Measurements from ENCODE around the gene RBMY1A1. TPM values are rescaled to one million over a fixed set of nuclear protein-coding genes. Genes with fewer than 3 reads are reported as not detected.
"Not testable (repeated sequence)": the region's sequence is repeated elsewhere in the genome, so short reads cannot be mapped to it uniquely, and the experiment has no call there.

Gene RBMY1A1
- not detected for total RNA-seq
- long read RNA-seq, result 0 reads

- H3K27me3 ChIP-seq; H3K9me3 ChIP-seq; ATAC-seq; H3K27ac ChIP-seq; H3K4me1 ChIP-seq; intact Hi-C loops (cut with DNase I); H3K36me3 ChIP-seq; H3K4me3 ChIP-seq; DNase-seq: not testable (repeated sequence)
- WGBS (ENCODE audit: insufficient coverage, low coverage, low lambda C conversion rate, missing lambda C conversion rate), result no CpG with 5 or more reads among the region's 28 CpGs
Observed at GRCh38 chrY:21534579-21534978, at the start of gene RBMY1A1. TSS of gene RBMY1A1 (plus strand) at chrY:21534879. CDS start at chrY:21536892, 2,013 bp downstream.

- DNase-seq; H3K27ac ChIP-seq; intact Hi-C loops (cut with DNase I); H3K4me1 ChIP-seq; H3K36me3 ChIP-seq; H3K27me3 ChIP-seq; H3K4me3 ChIP-seq; ATAC-seq; H3K9me3 ChIP-seq: not testable (repeated sequence)
- WGBS (ENCODE audit: insufficient coverage, low coverage, low lambda C conversion rate, missing lambda C conversion rate), result no CpG with 5 or more reads among the region's 28 CpGs
Observed at GRCh38 chrY:21511038-21511437, 23.6 kb upstream of the RBMY1A1 start, which contains the start of gene RBMY1B. TSS of gene RBMY1B (plus strand) at chrY:21511338. CDS start at chrY:21513351, 2,013 bp downstream.

- H3K4me1 ChIP-seq; ATAC-seq; H3K27ac ChIP-seq; intact Hi-C loops (cut with DNase I); H3K9me3 ChIP-seq; H3K4me3 ChIP-seq; H3K27me3 ChIP-seq; H3K36me3 ChIP-seq; DNase-seq: not testable (repeated sequence)
- no CpG with 5 or more reads among the region's 5 CpGs for WGBS (ENCODE audit: insufficient coverage, low coverage, low lambda C conversion rate, missing lambda C conversion rate)
Observed at GRCh38 chrY:21559316-21559984, 24.8 kb downstream of the RBMY1A1 start.

- no peak for TF ChIP-seq CTCF (IDR thresholded peaks at IDR 0.05)
- no peak for TF ChIP-seq POLR2A (IDR thresholded peaks at IDR 0.05)
- intact Hi-C loops (cut with DNase I), result no loop called here
- no peak overlapping the region for H3K4me3 ChIP-seq
- H3K36me3 ChIP-seq, result no peaks in the 10 kb centered on the region
- no CpG with 5 or more reads among the region's 6 CpGs for WGBS (ENCODE audit: insufficient coverage, low coverage, low lambda C conversion rate, missing lambda C conversion rate)
- no peaks in the 10 kb centered on the region for H3K4me1 ChIP-seq
- no peaks in the 10 kb centered on the region for H3K9me3 ChIP-seq
- H3K27ac ChIP-seq, result no peak overlapping the region
- ATAC-seq, result no peak
- DNase-seq, result no peak
- H3K27me3 ChIP-seq, result no peaks in the 10 kb centered on the region
Observed at GRCh38 chrY:21585449-21585848, 50.8 kb downstream of the RBMY1A1 start.

GRCh38 chrY:21586454-21586853 lies 51.8 kb downstream of the RBMY1A1 start:
- H3K27ac ChIP-seq; H3K36me3 ChIP-seq; H3K9me3 ChIP-seq; ATAC-seq; intact Hi-C loops (cut with DNase I); H3K4me1 ChIP-seq; DNase-seq; H3K4me3 ChIP-seq; H3K27me3 ChIP-seq: not testable (repeated sequence)
- WGBS (ENCODE audit: insufficient coverage, low coverage, low lambda C conversion rate, missing lambda C conversion rate), result no CpG with 5 or more reads among the region's 6 CpGs

GRCh38 chrY:21592059-21592458 lies 57.4 kb downstream of the RBMY1A1 start:
- ATAC-seq, result no peak
- no peaks in the 10 kb centered on the region for H3K27me3 ChIP-seq
- TF ChIP-seq POLR2A (IDR thresholded peaks at IDR 0.05) (no peak), CTCF (IDR thresholded peaks at IDR 0.05) (no peak)

GRCh38 chrY:21596287-21596686 lies 61.6 kb downstream of the RBMY1A1 start:
- H3K27me3 ChIP-seq; intact Hi-C loops (cut with DNase I); H3K9me3 ChIP-seq; DNase-seq; H3K36me3 ChIP-seq; ATAC-seq; H3K4me3 ChIP-seq; H3K27ac ChIP-seq; H3K4me1 ChIP-seq: not testable (repeated sequence)
- no CpG with 5 or more reads among the region's 16 CpGs for WGBS (ENCODE audit: insufficient coverage, low coverage, low lambda C conversion rate, missing lambda C conversion rate)

More at GRCh38 chrY:21592059-21592458, 57.4 kb downstream of the RBMY1A1 start:
- WGBS (ENCODE audit: insufficient coverage, low coverage, low lambda C conversion rate, missing lambda C conversion rate), result no CpG with 5 or more reads among the region's 6 CpGs
- Histone ChIP-seq H3K4me1 (no peaks in the 10 kb centered on the region), H3K4me3 (no peak overlapping the region), H3K36me3 (no peaks in the 10 kb centered on the region), H3K27ac (no peak overlapping the region), H3K9me3 (no peaks in the 10 kb centered on the region)
- intact Hi-C loops (cut with DNase I), result no loop called here
- DNase-seq, result no peak

Other genes with a start within 250 kb of the RBMY1A1 start
- gene RBMY1B, start 23.5 kb upstream of the RBMY1A1 start, total RNA-seq, result not detected